GM23248 (cell line): Measurements from ENCODE around the gene NHERF1.

ENCODE experiments used
- EZH2 ChIP-seq: fragments of 200-600 bp; sonication (generic); IDR thresholded peaks from 2 replicates; pipeline ENCODE4 v1.6.1; 2018; ENCODE audit warnings: antibody characterized with exemption, mild to moderate bottlenecking; ENCODE audit not compliant: insufficient read depth, poor library complexity, severe bottlenecking
- EZH2phosphoT487 ChIP-seq: fragments of 200-600 bp; sonication (generic); IDR thresholded peaks from 2 replicates; pipeline ENCODE4 v1.6.1; 2018; ENCODE audit warnings: antibody characterized with exemption, moderate library complexity, mild to moderate bottlenecking, low read depth; ENCODE audit not compliant: insufficient read depth

GRCh38 chr17:74763565-74764387 is 15.3 kb downstream of the NHERF1 start:
- TF ChIP-seq EZH2, result no peak
- TF ChIP-seq EZH2phosphoT487, result no peak
